ENCODE data around the gene CHST5.

CHST5 gene

GRCh38 chr16:75566040-75566757 is 30.3 kb upstream of the CHST5 start, which contains the start of gene GABARAPL2:
Gene GABARAPL2, plus strand, starts transcription at chr16:75566379. Its CDS starts 108 bp downstream, at chr16:75566487.
- peaks cover 35% of the 10 kb centered on the region for H3K79me2 ChIP-seq (ENCODE audit: insufficient read depth, low read length)
- peak; percentile 6 for TF ChIP-seq CTCF (IDR thresholded peaks at IDR 0.05; ENCODE audit: borderline replicate concordance, extremely low read depth, low read length, poor library complexity, severe bottlenecking)
- no peak for TF ChIP-seq EZH2 (IDR thresholded peaks at IDR 0.05; ENCODE audit: borderline replicate concordance, low read depth, low read length, severe bottlenecking)
- no peaks in the 10 kb centered on the region for H3K9me3 ChIP-seq (ENCODE audit: insufficient read depth, low read length, severe bottlenecking)
- peak within 1 kb of the TSS; percentile 72 for H3K27ac ChIP-seq (ENCODE audit: low read length)
- H2AFZ ChIP-seq (ENCODE audit: low read depth, low read length): peak within 1 kb of the TSS; percentile 86
- H3K27me3 ChIP-seq (ENCODE audit: insufficient read depth, low read length, poor library complexity): no peaks in the 10 kb centered on the region
- DNase-seq: peak; percentile 91
- peaks cover 35% of the 10 kb centered on the region for H3K4me1 ChIP-seq (ENCODE audit: insufficient read depth, low read length)
- H3K9ac ChIP-seq (ENCODE audit: low read depth, low read length): peak within 1 kb of the TSS; percentile 75
- peaks cover 23% of the 10 kb centered on the region for H4K20me1 ChIP-seq (ENCODE audit: insufficient read depth, low read length)
- H3K4me2 ChIP-seq (ENCODE audit: insufficient read depth, low read length): peak within 1 kb of the TSS; percentile 99
- peak; percentile 84 for ATAC-seq (ENCODE audit: insufficient read depth, low read depth)
- peaks cover 37% of the 10 kb centered on the region for H3K36me3 ChIP-seq (ENCODE audit: insufficient read depth, low read length)
- H3K4me3 ChIP-seq (ENCODE audit: low read depth in 1 of 2, low read length in 2 of 2): peak within 1 kb of the TSS; percentile 76 to 88

GRCh38 chr16:75565640-75566039 is 29.7 kb upstream of the CHST5 start:
- no peaks in the 10 kb centered on the region for H3K9me3 ChIP-seq (ENCODE audit: insufficient read depth, low read length, severe bottlenecking)
- peaks cover 35% of the 10 kb centered on the region for H3K4me1 ChIP-seq (ENCODE audit: insufficient read depth, low read length)
- peak overlapping the region; percentile 75 for H3K9ac ChIP-seq (ENCODE audit: low read depth, low read length)
- TF ChIP-seq CTCF (IDR thresholded peaks at IDR 0.05; ENCODE audit: borderline replicate concordance, extremely low read depth, low read length, poor library complexity, severe bottlenecking) (no peak), EZH2 (IDR thresholded peaks at IDR 0.05; ENCODE audit: borderline replicate concordance, low read depth, low read length, severe bottlenecking) (no peak)
- H3K79me2 ChIP-seq (ENCODE audit: insufficient read depth, low read length): peaks cover 35% of the 10 kb centered on the region
- ATAC-seq (ENCODE audit: insufficient read depth, low read depth) (no peak), DNase-seq (no peak)
- peaks cover 23% of the 10 kb centered on the region for H4K20me1 ChIP-seq (ENCODE audit: insufficient read depth, low read length)
- H3K4me3 ChIP-seq (ENCODE audit: low read depth in 1 of 2, low read length in 2 of 2): peak overlapping the region; percentile 76 to 88
- H3K36me3 ChIP-seq (ENCODE audit: insufficient read depth, low read length): peaks cover 32% of the 10 kb centered on the region
- peak overlapping the region; percentile 72 for H3K27ac ChIP-seq (ENCODE audit: low read length)
- H2AFZ ChIP-seq (ENCODE audit: low read depth, low read length): peak overlapping the region; percentile 86
- peak overlapping the region; percentile 99 for H3K4me2 ChIP-seq (ENCODE audit: insufficient read depth, low read length)
- no peaks in the 10 kb centered on the region for H3K27me3 ChIP-seq (ENCODE audit: insufficient read depth, low read length, poor library complexity)

- DNase-seq (no peak), ATAC-seq (ENCODE audit: insufficient read depth, low read depth) (no peak)
- no peak for TF ChIP-seq EZH2 (IDR thresholded peaks at IDR 0.05; ENCODE audit: borderline replicate concordance, low read depth, low read length, severe bottlenecking)
- no peak for TF ChIP-seq CTCF (IDR thresholded peaks at IDR 0.05; ENCODE audit: borderline replicate concordance, extremely low read depth, low read length, poor library complexity, severe bottlenecking)
- peaks cover 23% of the 10 kb centered on the region for H3K4me1 ChIP-seq (ENCODE audit: insufficient read depth, low read length)
- H3K4me2 ChIP-seq (ENCODE audit: insufficient read depth, low read length): no peak overlapping the region
- no peak overlapping the region for H3K9ac ChIP-seq (ENCODE audit: low read depth, low read length)
- no peak overlapping the region for H2AFZ ChIP-seq (ENCODE audit: low read depth, low read length)
- no peaks in the 10 kb centered on the region for H3K79me2 ChIP-seq (ENCODE audit: insufficient read depth, low read length)
- no peaks in the 10 kb centered on the region for H3K9me3 ChIP-seq (ENCODE audit: insufficient read depth, low read length, severe bottlenecking)
- H3K27me3 ChIP-seq (ENCODE audit: insufficient read depth, low read length, poor library complexity): no peaks in the 10 kb centered on the region
- no peak overlapping the region for H3K4me3 ChIP-seq (ENCODE audit: low read depth in 1 of 2, low read length in 2 of 2)
- H4K20me1 ChIP-seq (ENCODE audit: insufficient read depth, low read length): no peaks in the 10 kb centered on the region
- H3K36me3 ChIP-seq (ENCODE audit: insufficient read depth, low read length): no peaks in the 10 kb centered on the region
- no peak overlapping the region for H3K27ac ChIP-seq (ENCODE audit: low read length)
Measured at GRCh38 chr16:75559564-75560372, 23.9 kb upstream of the CHST5 start.
